Measurements from ENCODE around the gene PARD6B. TPM values are rescaled to one million over a fixed set of nuclear protein-coding genes. Genes with fewer than 3 reads are reported as not detected.

Gene PARD6B
- total and polyA plus RNA-seq, 2 of the 4 experiments (the other 2 are of a cell fraction) = 0.17 to 0.90 TPM

- WGBS, 2 experiments (ENCODE audit: extremely low coverage in 2 of 2, insufficient read length in 1 of 2) = 100% methylated on average over 2 of the region's 5 CpGs; no CpG with 5 or more reads in 1 of the 2 experiments
- H3K4me1 ChIP-seq (ENCODE audit: control insufficient read depth, insufficient read depth, low read length) = no peaks in the 10 kb centered on the region
- H3K9me1 ChIP-seq (ENCODE audit: insufficient read depth, low read length) = peaks cover 3% of the 10 kb centered on the region; the same call in 1 of the 2 replicates
- H3K56ac ChIP-seq (ENCODE audit: extremely low read depth, insufficient read depth, low read length) = no peak overlapping the region
- no peak for DNase-seq
- peaks cover 17 to 24% of the 10 kb centered on the region in 2 experiments; a peak in 3 of 4 replicates for H3K79me1 ChIP-seq (ENCODE audit: low read depth in 1 of 2, low read length in 2 of 2)
- no peak overlapping the region for H3K4ac ChIP-seq (ENCODE audit: low read depth, low read length)
- no peak overlapping the region for H3K4me2 ChIP-seq (ENCODE audit: low read depth, low read length)
- H2BK20ac ChIP-seq (ENCODE audit: low read depth, low read length) = no peak overlapping the region
- H2BK120ac ChIP-seq (ENCODE audit: low read depth, low read length) = no peak overlapping the region
- H4K8ac ChIP-seq (ENCODE audit: low read depth in 2 of 2, low read length in 2 of 2) = no peak overlapping the region
- H4K91ac ChIP-seq (ENCODE audit: insufficient read depth, low read depth, low read length) = no peak overlapping the region
- no peak overlapping the region for H3K9ac ChIP-seq (ENCODE audit: low read depth, low read length)
- TF ChIP-seq NFE2L2 (IDR thresholded peaks at IDR 0.05; ENCODE audit: low read depth, low read length) = no peak
- no peak for TF ChIP-seq POLR2A (IDR thresholded peaks at IDR 0.05; ENCODE audit: low read depth, low read length)
- ChIA-PET POLR2A (ENCODE audit: unreplicated experiment) (no interaction called here), CTCF (no interaction called here)
- intact Hi-C loops (cut with micrococcal nuclease) = no loop called here
- in situ Hi-C loops (cut with MboI; ENCODE audit: low sequenced_read_pairs) = no loop called here
- no peak overlapping the region for H3K27ac ChIP-seq (ENCODE audit: insufficient read depth, low read length)
- H4K5ac ChIP-seq (ENCODE audit: low read depth, low read length) = no peak overlapping the region
- no TSS peak for BruUV-seq (replicated peaks)
- no peak for ATAC-seq (ENCODE audit: low read depth)
- H3K27me3 ChIP-seq (ENCODE audit: control insufficient read depth, insufficient read depth, low read length) = no peaks in the 10 kb centered on the region
- H3K18ac ChIP-seq (ENCODE audit: low read depth, low read length) = no peak overlapping the region
- no peaks in the 10 kb centered on the region for H3K9me3 ChIP-seq (ENCODE audit: control insufficient read depth, insufficient read depth, low read length)
- H2BK15ac ChIP-seq (ENCODE audit: low read depth, low read length) = no peak overlapping the region
- no peak overlapping the region for H3K14ac ChIP-seq (replicated peaks; ENCODE audit: low read depth, low read length)
- H3K23ac ChIP-seq (ENCODE audit: low read depth, low read length) = no peak overlapping the region
- peaks cover 6% of the 10 kb centered on the region; the same call in 1 of the 2 replicates for H4K20me1 ChIP-seq (ENCODE audit: insufficient read depth, low read length)
- H3K4me3 ChIP-seq (ENCODE audit: insufficient read depth, low read depth, low read length) = no peak overlapping the region
- no peaks in the 10 kb centered on the region for H3K36me3 ChIP-seq (ENCODE audit: control insufficient read depth, insufficient read depth, low read length)
- no peak overlapping the region for H2AFZ ChIP-seq (replicated peaks; ENCODE audit: low read length, poor library complexity)
- dilution Hi-C loops (cut with HindIII; ENCODE audit: low sequenced_read_pairs, unreplicated experiment) = loop anchor here (25.0 kb wide), 1 partner anchor 111 kb away; no protein-coding TSS in a partner anchor
- no peak overlapping the region for H2BK5ac ChIP-seq (ENCODE audit: low read depth, low read length, poor library complexity, severe bottlenecking)
- no peak overlapping the region for H2AK5ac ChIP-seq (ENCODE audit: low read depth, low read length)
- no peak overlapping the region for H2AK9ac ChIP-seq (replicated peaks; ENCODE audit: low read depth, low read length, poor library complexity)
Measured at GRCh38 chr20:50801747-50802125, 70.4 kb downstream of the PARD6B start.
